SHP77 (cell line): Measurements from ENCODE around the gene PRKAR1B.

Experiments used
- DNase-seq, 2 experiments: peaks; one replicate each; lab custom pipeline; 2025; lab: John Stamatoyannopoulos, UW

Gene PRKAR1B

DNA sequence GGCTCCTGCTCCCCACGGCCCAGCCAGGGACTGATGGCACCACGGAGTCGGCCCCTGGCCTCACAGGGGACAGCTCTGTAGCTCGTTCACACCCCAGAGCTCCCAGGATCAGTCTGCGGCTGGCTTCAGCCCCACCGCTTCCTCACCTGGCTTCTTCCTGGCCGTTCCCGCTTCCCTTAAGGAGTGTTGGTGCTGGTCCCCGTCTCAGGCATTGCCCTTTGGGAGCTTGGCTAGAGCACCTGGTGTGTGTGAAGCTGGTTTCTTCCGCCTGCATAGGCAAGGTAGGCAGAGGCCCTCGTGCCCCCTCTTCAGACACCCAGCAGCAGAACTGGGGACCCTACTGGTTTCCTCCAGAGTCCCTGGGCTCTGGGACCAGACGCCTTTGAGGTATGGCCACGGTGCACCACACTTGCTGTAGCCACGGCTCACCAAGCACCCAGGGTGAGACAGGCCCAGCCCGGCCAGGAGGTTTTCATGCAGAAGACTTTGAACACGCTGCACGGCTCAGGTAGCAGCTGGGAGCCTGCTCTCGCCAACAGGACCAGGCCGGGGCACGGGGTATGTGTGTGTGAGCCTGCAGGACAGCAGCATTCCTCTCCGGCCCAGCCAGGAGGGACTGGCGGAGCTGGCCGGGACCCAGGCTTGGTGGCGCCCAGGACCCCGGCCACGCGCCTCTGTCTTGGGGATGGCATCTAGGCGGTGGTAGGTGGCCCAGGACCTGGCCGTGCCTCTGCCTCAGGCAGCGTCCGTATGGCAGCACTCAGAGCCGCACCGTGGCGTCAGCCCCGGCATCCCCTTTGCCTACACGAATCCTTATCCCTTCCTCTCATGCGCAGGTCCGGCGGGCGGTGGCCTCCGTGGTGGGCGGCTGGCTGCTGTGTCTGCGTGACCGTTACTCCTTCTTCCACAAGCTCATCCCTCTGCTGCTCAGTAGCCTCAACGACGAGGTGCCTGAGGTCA, 13.2 kb upstream of the PRKAR1B start:
- no peak for DNase-seq

- no peak for DNase-seq
These were observed 12.4 kb upstream of the PRKAR1B start for GRCh38 chr7:739455-739982.

GRCh38 chr7:738723-739454, 11.8 kb upstream of the PRKAR1B start:
- DNase-seq = no peak

DNA sequence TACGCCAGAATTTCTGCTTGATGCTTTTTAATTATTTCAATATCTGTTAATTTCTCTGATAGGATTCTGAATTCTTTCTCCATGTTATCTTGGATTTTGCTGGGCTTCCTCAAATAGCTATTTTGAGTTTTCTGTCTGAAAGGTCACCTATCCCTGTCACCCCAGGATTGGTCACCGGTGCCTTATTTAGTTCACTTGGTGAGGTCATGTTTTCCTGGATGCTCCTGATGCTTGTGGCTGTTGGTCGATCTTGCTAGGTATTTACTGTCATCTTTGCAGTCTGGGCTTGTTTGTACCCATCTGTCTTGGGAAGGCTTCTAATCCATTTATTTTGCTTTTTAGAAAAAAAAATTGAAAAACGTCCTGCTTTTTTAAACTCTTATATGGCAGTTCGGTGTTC, 11.2 kb upstream of the PRKAR1B start:
- DNase-seq = no peak

DNA sequence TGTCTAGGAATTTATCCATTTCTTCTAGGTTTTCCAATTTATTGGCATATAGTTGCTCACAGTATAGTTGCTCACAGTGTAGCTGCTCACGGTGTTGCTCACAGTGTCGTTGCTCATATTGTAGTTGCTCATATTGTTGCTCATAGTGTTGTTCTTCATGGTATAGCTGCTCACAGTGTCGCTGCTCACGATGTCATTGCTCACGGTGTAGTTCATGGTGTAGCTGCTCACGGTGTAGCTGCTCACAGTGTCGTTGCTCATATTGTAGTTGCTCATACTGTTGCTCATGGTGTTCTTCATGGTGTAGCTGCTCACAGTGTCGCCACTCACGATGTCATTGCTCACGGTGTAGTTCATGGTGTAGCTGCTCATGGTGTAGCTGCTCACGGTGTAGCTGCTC, 7.7 kb upstream of the PRKAR1B start:
- DNase-seq = no peak

GRCh38 chr7:734214-734613, 7.1 kb upstream of the PRKAR1B start:
- no peak for DNase-seq

DNA sequence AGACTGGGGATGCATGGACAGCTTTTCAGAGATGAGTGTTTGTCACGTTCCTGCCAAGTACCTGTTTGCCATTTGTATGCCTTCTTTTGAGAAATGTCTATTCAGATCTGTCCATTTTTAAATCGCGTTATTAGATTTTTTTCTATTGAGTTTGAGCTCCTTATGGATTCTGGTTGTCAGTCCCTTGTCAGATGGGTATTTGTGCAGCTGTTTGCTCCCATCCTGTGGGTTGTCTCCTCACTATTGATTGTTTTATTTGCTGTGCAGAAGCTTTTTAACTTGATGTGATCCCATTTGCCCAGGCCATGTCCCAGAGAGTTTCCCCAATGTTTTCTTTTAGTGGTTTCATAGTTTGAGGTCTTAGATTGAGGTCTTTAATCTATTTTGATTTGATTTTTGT, 5.5 kb upstream of the PRKAR1B start:
- no peak for DNase-seq

DNA sequence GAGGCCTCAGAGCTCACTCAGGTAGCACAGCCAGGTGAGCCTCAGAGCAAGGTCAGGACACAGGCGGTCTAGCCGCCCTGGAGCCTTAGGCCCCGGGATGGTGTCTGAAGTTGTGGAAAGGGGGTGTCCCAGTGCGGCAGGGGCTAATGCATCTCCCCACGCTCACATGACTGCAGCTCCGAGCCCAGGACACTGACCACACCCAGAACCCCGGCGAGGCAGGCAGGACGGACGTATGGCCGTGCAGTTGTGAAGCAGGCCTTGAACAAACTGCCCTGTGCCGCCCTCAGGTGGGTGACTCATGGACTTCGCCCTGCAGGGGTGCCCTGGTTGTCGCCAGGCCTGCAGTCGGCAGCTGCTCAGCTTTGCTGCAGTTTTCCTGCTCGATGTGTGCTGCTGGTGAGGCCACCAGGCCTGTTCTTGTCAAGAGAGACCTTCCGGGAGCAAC, 5.0 kb upstream of the PRKAR1B start:
- peak; percentile 98 to 99 for DNase-seq

- no peak for DNase-seq
These were observed 4.5 kb upstream of the PRKAR1B start for GRCh38 chr7:731440-732085.

GRCh38 chr7:730501-731439, 3.7 kb upstream of the PRKAR1B start:
- DNase-seq = no peak

- no peak for DNase-seq
These were observed 2.3 kb upstream of the PRKAR1B start for GRCh38 chr7:729140-730000.

DNA sequence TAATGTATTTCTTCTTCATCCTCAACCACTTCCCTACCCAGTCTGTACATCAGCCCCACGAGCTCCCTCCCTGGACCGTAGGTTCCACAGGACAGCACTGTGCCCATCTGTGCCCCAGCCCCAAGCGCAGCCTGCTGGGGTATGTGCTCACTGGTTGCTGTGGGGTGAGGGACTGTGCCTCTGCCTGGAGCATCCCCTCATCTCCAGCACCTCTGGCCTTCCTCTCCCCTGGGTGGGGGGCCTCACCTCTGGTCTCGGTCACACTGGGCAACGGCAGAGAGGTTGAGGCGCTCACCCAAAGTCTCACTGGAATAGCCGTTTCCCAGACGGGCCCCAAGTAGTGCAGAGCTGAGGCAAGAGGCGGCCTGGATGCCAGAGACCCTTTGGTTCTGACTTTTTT, 1.5 kb upstream of the PRKAR1B start:
- DNase-seq = no peak

- DNase-seq = no peak
These were observed 852 bp upstream of the PRKAR1B start for GRCh38 chr7:727806-728460.

- DNase-seq = no peak
These were observed 302 bp downstream of the PRKAR1B start for GRCh38 chr7:726854-727103.

DNA sequence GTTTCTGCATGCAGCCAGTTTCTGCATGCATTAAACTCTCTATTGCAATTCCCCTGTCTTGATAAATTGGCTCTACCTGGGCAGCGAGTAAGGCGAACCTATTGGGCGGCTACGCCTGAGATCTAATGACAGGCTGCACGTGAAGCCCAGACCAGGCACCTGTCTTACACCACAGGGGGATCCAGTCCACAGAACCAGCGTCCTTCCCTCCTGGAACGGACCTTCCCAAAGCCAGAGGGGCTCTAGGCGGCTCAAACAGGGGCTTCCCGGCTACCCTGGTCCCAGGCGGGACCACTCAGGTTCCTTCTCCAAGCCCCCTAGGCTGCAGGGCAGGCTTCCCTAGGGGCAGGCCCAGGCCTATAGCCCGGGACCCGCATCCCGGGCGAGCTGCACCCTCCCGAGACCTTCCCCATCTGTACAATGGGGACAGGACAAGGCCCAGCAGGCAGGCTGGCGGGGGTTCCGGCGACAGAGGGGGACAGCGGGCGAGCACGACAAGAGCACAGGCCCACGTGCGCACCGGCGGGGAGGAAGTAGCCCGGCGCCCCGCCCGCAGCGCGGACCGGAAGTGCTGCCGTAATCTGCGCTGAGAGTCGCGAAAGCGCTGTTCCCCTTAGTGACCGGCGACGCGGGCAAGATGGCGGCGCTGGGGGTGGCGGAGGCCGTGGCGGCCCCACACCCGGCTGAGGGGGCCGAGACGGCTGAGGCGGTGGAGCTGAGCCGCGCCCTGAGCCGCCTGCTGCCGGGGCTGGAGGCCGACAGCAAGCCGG, 812 bp downstream of the PRKAR1B start, which contains the start of gene DNAAF5:
Gene DNAAF5, plus strand, starts transcription at position 616 of the 770 bp plus-strand sequence. Its CDS starts 22 bp downstream, at position 638.
- peak; percentile 91 to 96 for DNase-seq

DNA sequence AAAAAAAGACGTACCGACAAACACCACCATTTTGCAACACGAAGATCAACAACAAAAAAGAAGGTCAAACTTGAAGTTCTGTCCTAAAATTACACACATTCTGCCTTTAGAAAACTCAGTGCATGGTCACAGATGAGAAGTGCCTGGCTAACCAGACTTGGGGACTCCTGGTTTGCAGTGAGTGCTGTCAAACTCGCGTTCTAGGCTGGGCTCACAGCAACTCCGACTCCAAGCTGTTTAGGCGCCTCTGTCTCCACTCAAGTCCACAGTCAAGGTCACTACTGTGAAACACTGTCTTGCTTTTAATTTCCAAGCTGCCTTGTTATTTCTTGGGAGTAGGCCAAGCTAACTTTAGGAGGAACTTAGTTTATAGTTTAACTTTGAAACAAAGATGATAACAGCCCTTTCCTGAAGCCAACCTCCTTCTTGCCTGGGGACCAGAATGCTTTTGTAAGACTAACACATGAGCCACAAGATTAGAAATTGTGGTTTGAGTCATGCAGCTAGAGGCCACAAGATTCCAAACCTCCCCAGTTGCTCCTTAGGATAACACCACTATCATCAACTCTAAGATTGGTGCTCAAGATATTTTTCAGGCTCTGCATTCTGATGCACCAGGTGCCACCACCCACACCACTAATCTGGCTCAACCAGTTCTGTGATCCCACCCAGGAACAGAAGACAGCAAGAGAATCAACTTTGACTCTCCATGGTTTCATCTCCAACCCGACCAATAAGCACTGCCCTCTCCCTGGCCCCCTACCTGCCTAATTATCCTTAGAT, 1.7 kb downstream of the PRKAR1B start:
- DNase-seq = no peak

DNA sequence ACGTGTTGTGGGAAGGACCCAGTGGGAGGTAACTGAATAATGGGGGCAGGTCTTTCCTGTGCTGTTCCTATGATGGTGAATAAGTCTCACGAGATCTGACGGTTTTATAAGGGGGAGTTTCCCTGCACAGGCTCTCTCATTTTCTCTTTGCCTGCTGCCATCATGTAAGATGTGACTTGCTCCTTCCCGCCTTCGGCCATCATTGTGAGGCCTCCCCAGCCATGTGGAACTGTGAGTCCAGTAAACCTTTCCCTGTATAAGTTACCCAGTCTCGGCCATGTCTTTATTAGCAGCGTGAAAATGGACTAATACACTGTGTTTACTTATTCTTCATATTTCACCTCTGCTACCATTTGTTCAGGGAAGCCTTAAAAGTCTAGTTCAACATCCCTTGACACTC, 2.8 kb downstream of the PRKAR1B start:
- no peak for DNase-seq

DNA sequence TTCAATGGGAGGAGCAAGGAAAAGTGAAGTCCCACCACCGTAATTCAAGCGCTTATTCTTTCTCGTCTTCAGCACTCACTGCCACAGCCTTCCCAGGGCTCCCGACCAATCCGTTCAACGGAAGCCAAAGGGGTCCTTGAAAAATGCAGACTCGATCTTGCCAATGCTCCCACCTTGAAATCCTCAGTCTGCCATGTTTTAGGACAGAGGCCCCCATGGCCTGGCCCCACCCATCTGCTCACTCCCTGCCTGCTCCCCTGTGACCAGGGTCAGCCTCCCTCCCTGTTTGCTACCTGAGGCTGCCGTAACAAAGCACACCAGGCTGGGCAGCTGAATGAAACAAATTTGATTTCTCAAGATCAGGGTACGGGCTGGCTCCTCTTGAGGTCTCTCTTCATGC, 3.5 kb downstream of the PRKAR1B start:
- no peak for DNase-seq
